BLaER1 (cell line): ENCODE data around the gene TMPRSS12.

ENCODE experiments used
- H3K27ac ChIP-seq: shearing (Covaris generic); formaldehyde crosslinking; 2 replicates; pipeline ENCODE4 v1.8.1; 2022
- H3K27me3 ChIP-seq: shearing (Covaris generic); formaldehyde crosslinking; 2 replicates; pipeline ENCODE4 v1.8.1; 2022
- H3K36me3 ChIP-seq: shearing (Covaris generic); formaldehyde crosslinking; 2 replicates; pipeline ENCODE4 v1.8.1; 2022
- H3K4me1 ChIP-seq: shearing (Covaris generic); formaldehyde crosslinking; 2 replicates; pipeline ENCODE4 v1.8.1; 2022
- H3K4me2 ChIP-seq: shearing (Covaris generic); formaldehyde crosslinking; 2 replicates; pipeline ENCODE4 v1.8.1; 2022
- H3K4me3 ChIP-seq: shearing (Covaris generic); formaldehyde crosslinking; 2 replicates; pipeline ENCODE4 v1.8.1; 2022
- H3K9ac ChIP-seq: shearing (Covaris generic); formaldehyde crosslinking; 2 replicates; pipeline ENCODE4 v1.8.1; 2022
- H3K9me3 ChIP-seq: shearing (Covaris generic); formaldehyde crosslinking; 2 replicates; pipeline ENCODE4 v1.8.1; 2022
- H4K20me1 ChIP-seq: shearing (Covaris generic); formaldehyde crosslinking; 2 replicates; pipeline ENCODE4 v1.8.1; 2022
- Cebpa-rat ChIP-seq: shearing (Covaris generic); IDR thresholded peaks from 2 replicates; pipeline ENCODE4 v1.8.1; 2022

TMPRSS12 gene

DNA sequence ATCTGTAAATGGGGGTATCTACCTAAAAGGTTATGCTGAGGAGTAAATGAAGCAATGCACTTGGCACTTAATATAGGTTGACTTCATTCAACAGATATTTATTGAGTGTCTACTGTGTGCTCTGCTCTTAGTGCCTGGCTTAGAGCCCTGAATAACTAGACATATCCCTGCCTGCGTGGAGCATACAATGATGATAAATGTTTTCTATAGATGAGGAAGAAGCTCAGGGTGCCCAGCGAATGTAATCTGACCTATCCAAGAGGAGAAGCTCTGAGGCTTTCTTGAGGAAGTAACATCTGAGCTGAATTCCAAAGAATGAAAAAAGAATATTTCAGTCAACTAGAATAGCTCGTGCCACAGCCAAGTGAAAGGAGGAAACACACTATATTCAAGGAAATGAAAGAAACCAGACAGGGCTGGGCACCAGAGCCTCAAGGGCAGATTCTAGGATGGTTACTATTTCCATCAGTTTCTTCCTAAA is 91.7 kb downstream of the TMPRSS12 start:
- H3K4me1 ChIP-seq = no peaks in the 10 kb centered on the region

DNA sequence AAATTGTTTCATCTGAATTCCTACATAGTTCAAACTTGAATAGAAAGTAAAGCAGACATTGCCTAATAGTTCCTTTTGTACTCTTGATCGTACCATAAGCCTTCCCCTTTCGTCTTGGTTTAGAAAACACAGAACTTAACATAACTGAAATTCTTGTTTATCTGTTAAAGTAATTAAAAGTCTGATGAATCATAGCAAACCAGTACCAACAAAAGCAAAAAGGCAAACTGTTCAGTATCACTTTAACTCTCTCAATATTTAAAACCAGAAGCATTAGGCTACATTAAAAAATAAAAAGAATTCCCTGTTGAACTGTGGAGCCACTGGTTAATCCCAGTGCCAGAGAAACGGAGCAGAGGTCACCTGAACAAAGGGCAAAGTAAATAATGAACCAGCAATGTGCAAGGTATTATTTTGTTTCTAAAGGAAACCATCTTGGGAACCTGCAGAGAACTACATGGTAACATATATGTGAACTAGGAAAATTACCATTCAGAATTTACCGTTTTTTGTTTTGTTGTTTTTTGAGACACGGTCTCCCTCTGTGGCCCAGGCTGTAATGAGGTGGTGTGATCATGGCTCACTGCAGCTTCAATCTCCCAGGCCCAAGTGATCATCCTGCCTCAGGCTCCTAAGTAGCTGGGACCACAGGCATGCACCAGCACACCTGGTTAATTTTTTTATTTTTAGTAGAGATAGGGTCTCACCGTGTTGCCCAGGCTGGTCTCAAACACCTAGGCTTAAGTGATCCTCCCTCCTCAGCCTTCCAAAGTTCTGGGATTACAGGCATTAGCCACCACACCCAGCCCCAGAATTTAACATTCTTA is 92.5 kb downstream of the TMPRSS12 start:
- Histone ChIP-seq H3K27me3 (no peaks in the 10 kb centered on the region), H3K4me2 (no peak overlapping the region), H3K4me1 (no peaks in the 10 kb centered on the region), H4K20me1 (no peaks in the 10 kb centered on the region), H3K36me3 (peaks cover 28% of the 10 kb centered on the region), H3K27ac (no peak overlapping the region), H3K4me3 (no peak overlapping the region), H3K9me3 (peaks cover 33% of the 10 kb centered on the region), H3K9ac (no peak overlapping the region)
- no peak for TF ChIP-seq Cebpa-rat

More for the DNA sequence above, 91.7 kb downstream of the TMPRSS12 start:
- H3K27ac ChIP-seq = no peak overlapping the region
- H3K27me3 ChIP-seq = no peaks in the 10 kb centered on the region
- no peak overlapping the region for H3K4me3 ChIP-seq
- no peak overlapping the region for H3K9ac ChIP-seq
- H4K20me1 ChIP-seq = no peaks in the 10 kb centered on the region
- no peak for TF ChIP-seq Cebpa-rat
- H3K9me3 ChIP-seq = peaks cover 33% of the 10 kb centered on the region
- H3K36me3 ChIP-seq = peaks cover 29% of the 10 kb centered on the region
- no peak overlapping the region for H3K4me2 ChIP-seq

DNA sequence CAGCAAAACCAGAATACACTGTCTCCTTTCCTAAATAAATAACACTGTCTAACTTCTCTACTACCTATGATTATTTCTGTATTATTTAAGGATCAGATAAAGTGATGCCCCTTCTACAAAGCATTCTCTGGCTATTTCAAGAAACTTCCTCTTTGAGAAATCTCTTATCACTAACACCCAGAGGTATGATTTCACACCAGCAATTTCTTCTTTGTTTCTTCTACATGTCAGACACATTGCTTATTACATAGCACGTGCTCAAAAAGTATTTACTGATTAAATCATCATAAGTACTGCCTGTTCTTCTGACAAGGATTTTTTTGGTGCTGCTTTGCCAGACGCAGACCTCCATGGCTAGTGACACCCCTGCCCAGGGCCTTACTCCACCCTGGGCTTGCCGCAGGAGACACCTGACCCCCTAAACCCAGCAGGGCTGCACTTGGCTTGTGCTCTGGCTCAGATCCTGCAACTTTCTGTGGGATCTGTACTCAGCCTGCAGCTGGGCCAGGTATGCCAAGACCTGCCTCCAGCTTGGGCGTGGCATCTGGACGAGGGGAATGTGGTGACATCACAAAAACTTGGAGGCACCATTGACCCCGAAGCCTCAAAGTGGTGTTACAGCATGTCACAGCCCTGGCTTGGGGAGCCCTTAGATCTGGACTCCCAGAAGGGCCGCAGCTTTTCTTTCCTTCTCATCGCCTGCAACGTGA is 94.2 kb downstream of the TMPRSS12 start:
- Histone ChIP-seq H4K20me1 (no peaks in the 10 kb centered on the region), H3K4me1 (peaks cover 6% of the 10 kb centered on the region), H3K9ac (no peak overlapping the region), H3K36me3 (peaks cover 21% of the 10 kb centered on the region), H3K27me3 (no peaks in the 10 kb centered on the region), H3K27ac (no peak overlapping the region), H3K4me2 (no peak overlapping the region), H3K4me3 (peak overlapping the region; percentile 11; the same call in 1 of the 2 replicates), H3K9me3 (peaks cover 33% of the 10 kb centered on the region)
- no peak for TF ChIP-seq Cebpa-rat
